HCT116 (cell line): ENCODE measurements around the gene GSTT2B. TPM values are rescaled to one million over a fixed set of nuclear protein-coding genes. Genes with fewer than 3 reads are reported as not detected.

Source experiments
- ATAC-seq: fragments of 200-7000 bp; cut with Tn5 transposase; 2 replicates; pipeline ENCODE4 v1.9.1; 2020; ENCODE audit warnings: mild to moderate bottlenecking, moderate library complexity
- BruUV-seq: library from RNA; stranded (reverse); fragments of 400-500 nt; replicated peaks from 2 replicates; lab custom pipeline; 2021; lab: Mats Ljungman, UMichigan
- CTCF ChIA-PET: fragments of 300-600 bp; sonication (Branson Sonifier 250); formaldehyde crosslinking; loops from one replicate; lab custom pipeline; 2021; ENCODE audit warnings: antibody characterized with exemption; lab: Charles Lee
- POLR2A ChIA-PET: fragments of 300-600, 350-600 bp; sonication (Branson Sonifier 250); formaldehyde crosslinking; loops from one replicate; lab custom pipeline; 2021; ENCODE audit warnings: antibody characterized with exemption; lab: Charles Lee
- RAD21 ChIA-PET, 2 experiments: fragments of 300-600 bp; sonication (Branson Sonifier 250); formaldehyde crosslinking; loops; one replicate each; lab custom pipeline; 2023; ENCODE audit warnings: low total read pairs in 2 of 2; ENCODE audit not compliant: uncharacterized antibody in 2 of 2, unreplicated experiment in 2 of 2, low non-redundant PET in 1 of 2; lab: Charles Lee
- DNase-seq: peaks from one replicate; pipeline ENCODE4 v3.0.0-alpha.2; 2010; ENCODE audit warnings: low read depth, low spot score
- H2AFZ ChIP-seq: fragments of 200-600 bp; shearing (Covaris generic), sonication (generic); 2 replicates; pipeline ENCODE4 v1.6.1; 2017; ENCODE audit warnings: low read depth, mixed run types, mixed read lengths, antibody characterized with exemption, low read length; ENCODE audit not compliant: poor library complexity, severe bottlenecking
- H3K27ac ChIP-seq: 2 replicates; pipeline ENCODE4 v1.5.1; 2012; ENCODE audit warnings: low read depth, low read length
- H3K27me3 ChIP-seq: fragments of 200-600 bp; sonication (generic); 2 replicates; pipeline ENCODE4 v1.6.1; 2016; ENCODE audit warnings: mixed run types, low read length, mixed read lengths; ENCODE audit not compliant: insufficient read depth
- H3K36me3 ChIP-seq, 2 experiments: fragments of 200-500 bp in 1 of 2; fragments of 200-600 bp in 1 of 2; sonication (Bioruptor generic) in 1 of 2; sonication (generic) in 1 of 2; 2 replicates each; pipeline versions ENCODE4 v1.5.1 to v1.6.1; 2014 to 2016; ENCODE audit warnings: low read length in 2 of 2, inconsistent platforms in 1 of 2, mixed read lengths in 1 of 2, mixed run types in 1 of 2; ENCODE audit not compliant: insufficient read depth in 2 of 2, control insufficient read depth in 1 of 2
- H3K4me1 ChIP-seq, 2 experiments: fragments of 200-600 bp in 1 of 2; sonication (generic) in 1 of 2; 2 replicates each; pipeline versions ENCODE4 v1.5.1 to v1.6.1; 2012 to 2017; ENCODE audit warnings: low read length in 2 of 2, inconsistent platforms in 1 of 2, mild to moderate bottlenecking in 1 of 2, mixed read lengths in 1 of 2, mixed run types in 1 of 2, moderate library complexity in 1 of 2; ENCODE audit not compliant: insufficient read depth in 2 of 2, control insufficient read depth in 1 of 2
- H3K4me2 ChIP-seq: fragments of 200-600 bp; sonication (generic); 2 replicates; pipeline ENCODE4 v1.6.1; 2017; ENCODE audit warnings: mixed run types, low read length, mixed read lengths
- H3K4me3 ChIP-seq, 2 experiments: fragments of 200-600 bp in 1 of 2; sonication (generic) in 1 of 2; replicated peaks in 1 of 2; 2 replicates each; pipeline ENCODE4 v1.5.1; 2011 to 2016; ENCODE audit warnings: low read length in 2 of 2, control low read depth in 1 of 2, low read depth in 1 of 2, mild to moderate bottlenecking in 1 of 2, mixed read lengths in 1 of 2, mixed run types in 1 of 2
- H3K79me2 ChIP-seq: fragments of 200-600 bp; sonication (generic); 2 replicates; pipeline ENCODE4 v1.6.1; 2017; ENCODE audit warnings: mild to moderate bottlenecking, mixed run types, low read length, moderate library complexity, mixed read lengths; ENCODE audit not compliant: insufficient read depth
- H3K9ac ChIP-seq: fragments of 200-600 bp; sonication (generic); 2 replicates; pipeline ENCODE4 v1.6.1; 2016; ENCODE audit warnings: low read length, mixed read lengths
- H3K9me2 ChIP-seq: fragments of 200-600 bp; sonication (generic), shearing (Covaris generic); 2 replicates; pipeline ENCODE4 v1.6.1; 2017; ENCODE audit warnings: mixed run types, mild to moderate bottlenecking, moderate library complexity; ENCODE audit not compliant: insufficient read depth
- H3K9me3 ChIP-seq, 2 experiments: fragments of 200-500 bp in 1 of 2; fragments of 200-600 bp in 1 of 2; sonication (Bioruptor generic) in 1 of 2; sonication (generic) in 1 of 2; 2 replicates each; pipeline ENCODE4 v1.6.1; 2014 to 2017; ENCODE audit warnings: low read length in 2 of 2, mixed read lengths in 2 of 2, inconsistent platforms in 1 of 2, low read depth in 1 of 2, mild to moderate bottlenecking in 1 of 2, mixed run types in 1 of 2, moderate library complexity in 1 of 2; ENCODE audit not compliant: control insufficient read depth in 1 of 2, insufficient read depth in 1 of 2
- H4K20me1 ChIP-seq: fragments of 200-600 bp; sonication (generic), shearing (Covaris generic); 2 replicates; pipeline ENCODE4 v1.6.1; 2017; ENCODE audit warnings: mixed run types, mild to moderate bottlenecking, moderate library complexity; ENCODE audit not compliant: insufficient read depth
- CBX3 ChIP-seq: IDR thresholded peaks from 2 replicates; pipeline ENCODE4 v1.6.1; 2012; ENCODE audit warnings: low read depth
- CEBPB ChIP-seq: IDR thresholded peaks from 2 replicates; pipeline ENCODE4 v1.6.1; 2012; ENCODE audit warnings: low read depth
- CTCF ChIP-seq, 3 experiments: fragments of 200-600 bp in 1 of 3; sonication (generic) in 1 of 3; IDR thresholded peaks in 2 of 3; conservative IDR thresholded peaks in 1 of 3; 2 replicates each; pipeline ENCODE4 v1.5.1; 2012 to 2017; ENCODE audit warnings: low read depth in 2 of 3, low read length in 2 of 3, antibody characterized with exemption in 1 of 3, borderline replicate concordance in 1 of 3, control low read depth in 1 of 3, mild to moderate bottlenecking in 1 of 3, mixed read lengths in 1 of 3, mixed run types in 1 of 3, moderate library complexity in 1 of 3; ENCODE audit not compliant: insufficient read depth in 1 of 3
- ELF1 ChIP-seq: IDR thresholded peaks from 2 replicates; pipeline ENCODE4 v1.6.1; 2012; ENCODE audit warnings: low read depth, borderline replicate concordance
- EZH2 ChIP-seq: fragments of 200-600 bp; sonication (generic); IDR thresholded peaks from 2 replicates; pipeline ENCODE4 v1.6.1; 2017; ENCODE audit warnings: antibody characterized with exemption, mixed run types
- EZH2phosphoT487 ChIP-seq: fragments of 200-600 bp; IDR thresholded peaks from 2 replicates; pipeline ENCODE4 v1.6.1; 2018; ENCODE audit warnings: antibody characterized with exemption, borderline replicate concordance
- JUND ChIP-seq: IDR thresholded peaks from 2 replicates; pipeline ENCODE4 v1.6.1; 2012
- MAX ChIP-seq: IDR thresholded peaks from 2 replicates; pipeline ENCODE4 v1.6.1; 2012
- POLR2A ChIP-seq: IDR thresholded peaks from 2 replicates; pipeline ENCODE4 v1.7.0; 2011; ENCODE audit warnings: borderline replicate concordance; ENCODE audit not compliant: insufficient read depth, insufficient read length; ENCODE audit errors: extremely low read depth
- POLR2AphosphoS5 ChIP-seq: IDR thresholded peaks from 2 replicates; pipeline ENCODE4 v1.6.1; 2011; ENCODE audit warnings: mild to moderate bottlenecking, low read depth, low read length, moderate library complexity
- RAD21 ChIP-seq: IDR thresholded peaks from 2 replicates; pipeline ENCODE4 v1.6.1; 2012; ENCODE audit warnings: low read depth, mild to moderate bottlenecking
- REST ChIP-seq: IDR thresholded peaks from 2 replicates; pipeline ENCODE4 v1.6.1; 2012; ENCODE audit warnings: low read depth
- SIN3A ChIP-seq: IDR thresholded peaks from 2 replicates; pipeline ENCODE4 v1.6.1; 2012; ENCODE audit warnings: low read depth
- SP1 ChIP-seq: IDR thresholded peaks from 2 replicates; pipeline ENCODE4 v1.6.1; 2012; ENCODE audit warnings: low read depth
- TCF7L2 ChIP-seq: IDR thresholded peaks from 2 replicates; pipeline ENCODE4 v1.7.0; 2011; ENCODE audit warnings: borderline replicate concordance, inconsistent platforms; ENCODE audit not compliant: insufficient read depth, insufficient read length; ENCODE audit errors: extremely low read depth
- intact Hi-C: fragments of 100-400 bp; cut with micrococcal nuclease; formaldehyde crosslinking; loops from 2 replicates; pipeline ENCODE4 v1.10.0; 2022
- total RNA-seq: library from RNA; stranded (reverse); gene quantifications from one replicate; pipeline ENCODE4 v1.2.1, GENCODE V29; 2021; ENCODE audit not compliant: unreplicated experiment

Gene GSTT2B
- total RNA-seq, 1 experiment from 2014 or later: 14.3 TPM

GRCh38 chr22:23912293-23912903 lies 48.6 kb downstream of the GSTT2B start:
- H3K9me2 ChIP-seq: no peaks in the 10 kb centered on the region
- peaks cover 0 to 16% of the 10 kb centered on the region in 2 experiments; a peak in 3 of 4 replicates for H3K4me1 ChIP-seq
- H2AFZ ChIP-seq: no peak overlapping the region
- ChIA-PET CTCF (interaction anchor here (2.9 kb wide), 1 partner anchor 18 kb away, joined by 21 read pairs; the partner anchor contains the start of gene MIF), POLR2A (interaction anchor here (2.0 kb wide), 1 partner anchor 55 kb away, joined by 7 read pairs; the partner anchor contains the start of gene SLC2A11), RAD21 (no interaction called here)
- ATAC-seq (no peak), DNase-seq (no peak)
- no peak overlapping the region for H3K27ac ChIP-seq
- H3K27me3 ChIP-seq: no peaks in the 10 kb centered on the region
- no TSS peak for BruUV-seq
- H3K4me2 ChIP-seq: peak overlapping the region; percentile 92; the same call in 1 of the 2 replicates
- no peaks in the 10 kb centered on the region for H3K9me3 ChIP-seq
- no peaks in the 10 kb centered on the region for H4K20me1 ChIP-seq
- no peaks in the 10 kb centered on the region for H3K36me3 ChIP-seq
- no peak for TF ChIP-seq REST
- no peak for TF ChIP-seq RAD21
- TF ChIP-seq JUND: no peak
- no peak for TF ChIP-seq POLR2A
- TF ChIP-seq ELF1: no peak
- no peak for TF ChIP-seq CEBPB
- no peak for TF ChIP-seq SP1
- no peak for TF ChIP-seq CTCF (IDR thresholded peaks at IDR 0.05 in 2 of 3, conservative IDR thresholded peaks at IDR 0.05 in 1 of 3; ENCODE audit: borderline replicate concordance in 1 of 3, insufficient read depth in 1 of 3, low read depth in 2 of 3, low read length in 2 of 3)
- TF ChIP-seq EZH2phosphoT487: no peak
- TF ChIP-seq SIN3A: no peak
- TF ChIP-seq POLR2AphosphoS5: no peak
- TF ChIP-seq EZH2: no peak
- TF ChIP-seq TCF7L2: no peak
- TF ChIP-seq CBX3: no peak
- TF ChIP-seq MAX: no peak
- H3K4me3 ChIP-seq: no peak overlapping the region
- H3K79me2 ChIP-seq: no peaks in the 10 kb centered on the region
- intact Hi-C loops: no loop called here
- no peak overlapping the region for H3K9ac ChIP-seq
